ENCODE data around the gene CTXND1. TPM values are rescaled to one million over a fixed set of nuclear protein-coding genes. Genes with fewer than 3 reads are reported as not detected.
A peak's percentile ranks its signal among the peaks of the same experiment; 100 is the strongest.

The CTXND1 gene
- total and polyA plus RNA-seq, 2 of the 8 experiments (the other 6 are each of a cell fraction or from before 2014, with no cell fraction given), result 0.03 TPM; not detected in 1

GRCh38 chr15:80152180-80152895, 99.7 kb downstream of the CTXND1 start:
- Histone ChIP-seq H3K23ac (ENCODE audit: insufficient read length) (no peak overlapping the region), H3K18ac (ENCODE audit: extremely low read depth, low read length) (peak overlapping the region; percentile 78), H3K36me3 (ENCODE audit: control insufficient read depth in 2 of 4, insufficient read depth in 4 of 4, low read length in 3 of 4) (no peaks in the 10 kb centered on the region), H4K8ac (ENCODE audit: extremely low read depth, insufficient read depth, low read length) (0 out of 2 replicates have a peak overlapping the region, but pooled peaks have one; percentile 39), H2BK120ac (replicated peaks; ENCODE audit: low read depth, low read length) (no peak overlapping the region), H2BK12ac (ENCODE audit: low read depth, low read length) (no peak overlapping the region), H3K79me1 (ENCODE audit: low read depth, low read length) (peaks cover 3% of the 10 kb centered on the region; the same call in 1 of the 2 replicates), H3K56ac (replicated peaks; ENCODE audit: insufficient read length, low read depth, low read length) (no peak overlapping the region), H2BK20ac (ENCODE audit: low read length) (no peak overlapping the region), H3K9ac (replicated peaks in 1 of 4; ENCODE audit: extremely low read depth in 1 of 4, low read depth in 3 of 4, low read length in 3 of 4) (peak overlapping the region in 3 of 4 experiments; percentile 31 to 72 (median 59); a peak in 4 of 7 replicates), H3K4me2 (ENCODE audit: insufficient read depth in 1 of 2, low read depth in 2 of 2, low read length in 2 of 2) (peak overlapping the region; percentile 93), H4K20me1 (replicated peaks in 1 of 2; ENCODE audit: control insufficient read depth in 1 of 2, insufficient read depth in 2 of 2, low read length in 2 of 2) (peaks cover 0 to 3% of the 10 kb centered on the region in 2 experiments), H3K79me2 (ENCODE audit: control insufficient read depth in 1 of 2, insufficient read depth in 2 of 2, low read length in 2 of 2) (no peaks in the 10 kb centered on the region), H3K4me1 (replicated peaks in 1 of 4; ENCODE audit: control insufficient read depth in 3 of 4, insufficient read depth in 4 of 4, low read length in 3 of 4) (peaks cover 0 to 12% (median 2%) of the 10 kb centered on the region in 4 experiments; a peak in 3 of 7 replicates), H4K5ac (ENCODE audit: insufficient read length, low read depth, low read length) (no peak overlapping the region), H3K14ac (ENCODE audit: insufficient read length) (no peak overlapping the region), H2BK5ac (ENCODE audit: low read depth, low read length) (no peak overlapping the region), H3K27ac (ENCODE audit: low read depth, low read length) (0 out of 2 replicates have a peak overlapping the region, but pooled peaks have one; percentile 19), H4K91ac (replicated peaks; ENCODE audit: insufficient read length, low read length) (no peak overlapping the region), H3K4ac (replicated peaks; ENCODE audit: insufficient read length, low read depth, low read length) (no peak overlapping the region), H3K27me3 (replicated peaks in 1 of 4; ENCODE audit: control insufficient read depth in 3 of 4, extremely low read depth in 1 of 4, insufficient read depth in 3 of 4, low read length in 3 of 4) (peaks cover 0 to 2% (median 0%) of the 10 kb centered on the region in 4 experiments; a peak in 2 of 7 replicates), H3K9me3 (ENCODE audit: insufficient read depth in 2 of 2, low read depth in 1 of 2, low read length in 1 of 2) (no peaks in the 10 kb centered on the region), H2BK15ac (ENCODE audit: low read length) (no peak overlapping the region), H2AFZ (ENCODE audit: low read length) (peak overlapping the region; percentile 99), H3K23me2 (ENCODE audit: low read depth, low read length) (peaks cover 9% of the 10 kb centered on the region), H2AK5ac (ENCODE audit: low read depth, low read length) (no peak overlapping the region), H3K4me3 (ENCODE audit: extremely low read depth in 1 of 4, insufficient read depth in 2 of 4, low read depth in 3 of 4, low read length in 4 of 4) (peak overlapping the region; percentile 61 to 83 (median 66))
- FAIRE-seq (no peak), DNase-seq (ENCODE audit: low read depth in 1 of 2, low spot score in 2 of 2) (peak; percentile 85 to 89)
- ChIA-PET CTCF (ENCODE audit: partially characterized antibody) (interaction anchor here (0.6 to 2.2 kb wide), 5 partner anchors 20 to 64 kb away, joined by 3 to 10 read pairs (median 4); no protein-coding TSS in a partner anchor), POLR2A (ENCODE audit: partially characterized antibody) (interaction anchor here (0.6 to 2.2 kb wide), 2 partner anchors 11 to 151 kb away, joined by 3 to 11 read pairs; no protein-coding TSS in a partner anchor)
- 4% methylated on average over 10 of the region's 41 CpGs; no CpG with 5 or more reads in 1 of the 2 experiments for WGBS, 2 experiments (ENCODE audit: extremely low coverage in 1 of 2, insufficient coverage in 1 of 2, insufficient read length in 1 of 2, insufficient replicate concordance in 2 of 2, low coverage in 1 of 2, low lambda C conversion rate in 2 of 2, missing lambda C conversion rate in 1 of 2)
- TF ChIP-seq KDM4A (IDR thresholded peaks at IDR 0.05; ENCODE audit: low read depth, low read length, severe bottlenecking) (peak; percentile 14), NANOG (IDR thresholded peaks at IDR 0.05; ENCODE audit: insufficient read depth, low read depth, low read length, poor library complexity, severe bottlenecking) (no peak), TAF1 (IDR thresholded peaks at IDR 0.05; ENCODE audit: low read depth, low read length) (peak; percentile 73)
- TF ChIP-seq, protein P1, sequence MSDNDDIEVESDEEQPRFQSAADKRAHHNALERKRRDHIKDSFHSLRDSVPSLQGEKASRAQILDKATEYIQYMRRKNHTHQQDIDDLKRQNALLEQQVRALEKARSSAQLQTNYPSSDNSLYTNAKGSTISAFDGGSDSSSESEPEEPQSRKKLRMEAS (IDR thresholded peaks at IDR 0.05), result peak; percentile 27; the same call in 1 of the 2 replicates

Measured in H1 (cell line).